ENCODE data around the gene GAD2. TPM values are rescaled to one million over a fixed set of nuclear protein-coding genes. Genes with fewer than 3 reads are reported as not detected.

GAD2 gene
- total RNA-seq, 4 donors from 2014 or later, result not detected

DNA sequence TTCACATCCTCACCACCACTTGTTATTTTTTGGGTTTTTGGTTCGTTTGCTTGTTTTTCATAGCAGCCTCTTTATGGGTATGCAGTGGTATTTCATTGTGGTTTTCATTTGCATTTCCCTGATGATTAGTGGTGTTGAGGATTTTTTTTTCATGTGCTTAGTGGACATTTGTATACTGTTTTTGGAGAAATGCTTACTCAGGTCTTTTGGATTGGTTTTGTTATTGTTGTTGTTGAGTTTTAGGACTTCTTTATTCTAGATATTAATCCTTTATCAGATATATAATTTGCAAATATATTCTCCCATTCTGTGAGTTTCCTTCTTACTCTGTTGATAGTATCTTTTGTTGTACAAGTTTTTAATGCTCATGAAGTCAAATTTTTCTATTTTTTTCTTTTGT, 42.8 kb downstream of the GAD2 start:
- no peak for TF ChIP-seq POLR2A (IDR thresholded peaks at IDR 0.05)
- TF ChIP-seq, protein P1, sequence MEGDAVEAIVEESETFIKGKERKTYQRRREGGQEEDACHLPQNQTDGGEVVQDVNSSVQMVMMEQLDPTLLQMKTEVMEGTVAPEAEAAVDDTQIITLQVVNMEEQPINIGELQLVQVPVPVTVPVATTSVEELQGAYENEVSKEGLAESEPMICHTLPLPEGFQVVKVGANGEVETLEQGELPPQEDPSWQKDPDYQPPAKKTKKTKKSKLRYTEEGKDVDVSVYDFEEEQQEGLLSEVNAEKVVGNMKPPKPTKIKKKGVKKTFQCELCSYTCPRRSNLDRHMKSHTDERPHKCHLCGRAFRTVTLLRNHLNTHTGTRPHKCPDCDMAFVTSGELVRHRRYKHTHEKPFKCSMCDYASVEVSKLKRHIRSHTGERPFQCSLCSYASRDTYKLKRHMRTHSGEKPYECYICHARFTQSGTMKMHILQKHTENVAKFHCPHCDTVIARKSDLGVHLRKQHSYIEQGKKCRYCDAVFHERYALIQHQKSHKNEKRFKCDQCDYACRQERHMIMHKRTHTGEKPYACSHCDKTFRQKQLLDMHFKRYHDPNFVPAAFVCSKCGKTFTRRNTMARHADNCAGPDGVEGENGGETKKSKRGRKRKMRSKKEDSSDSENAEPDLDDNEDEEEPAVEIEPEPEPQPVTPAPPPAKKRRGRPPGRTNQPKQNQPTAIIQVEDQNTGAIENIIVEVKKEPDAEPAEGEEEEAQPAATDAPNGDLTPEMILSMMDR (IDR thresholded peaks at IDR 0.05), result no peak
- no peaks in the 10 kb centered on the region for H3K9me3 ChIP-seq
- H3K27ac ChIP-seq, result no peak overlapping the region
- no peak overlapping the region for H3K4me3 ChIP-seq
- DNase-seq, result no peak
- no peaks in the 10 kb centered on the region for H3K27me3 ChIP-seq
- no peaks in the 10 kb centered on the region for H3K4me1 ChIP-seq
- H3K36me3 ChIP-seq, result no peaks in the 10 kb centered on the region

DNA sequence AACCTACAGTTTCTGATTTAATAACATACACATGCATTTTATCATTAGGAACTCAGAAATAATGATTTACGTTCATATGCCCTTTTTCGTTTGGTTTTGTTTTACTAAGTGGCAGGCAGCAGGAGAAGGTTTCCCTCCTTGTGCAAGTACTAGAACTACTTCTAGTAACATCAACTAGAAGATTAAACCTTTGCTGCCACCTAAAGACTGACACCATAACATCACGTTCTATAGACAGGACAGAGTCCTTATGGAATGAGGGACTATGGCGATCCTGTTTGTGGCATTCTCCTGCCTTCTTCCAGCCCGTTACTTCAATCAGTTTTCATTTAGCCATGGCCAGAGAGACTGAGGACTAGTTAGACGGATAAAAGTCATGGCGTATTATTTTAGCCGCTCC, 53.2 kb downstream of the GAD2 start:
- Histone ChIP-seq H3K9me3 (no peaks in the 10 kb centered on the region), H3K4me3 (no peak overlapping the region), H3K27ac (no peak overlapping the region), H3K4me1 (no peaks in the 10 kb centered on the region), H3K36me3 (no peaks in the 10 kb centered on the region), H3K27me3 (no peaks in the 10 kb centered on the region)
- TF ChIP-seq, protein P1 (IDR thresholded peaks at IDR 0.05), result peak in 1 of 6 experiments; percentile 21
- no peak for TF ChIP-seq POLR2A (IDR thresholded peaks at IDR 0.05)
- DNase-seq, result no peak

- Histone ChIP-seq H3K4me3 (no peak overlapping the region), H3K4me1 (no peaks in the 10 kb centered on the region), H3K27ac (no peak overlapping the region), H3K9me3 (no peaks in the 10 kb centered on the region), H3K27me3 (no peaks in the 10 kb centered on the region), H3K36me3 (no peaks in the 10 kb centered on the region)
- no peak for DNase-seq
- TF ChIP-seq, protein P1 (IDR thresholded peaks at IDR 0.05), result no peak
- TF ChIP-seq POLR2A (IDR thresholded peaks at IDR 0.05), result no peak
Observed at GRCh38 chr10:26274391-26274790, 57.8 kb downstream of the GAD2 start.

- Histone ChIP-seq H3K4me1 (no peaks in the 10 kb centered on the region), H3K27ac (no peak overlapping the region), H3K9me3 (no peaks in the 10 kb centered on the region), H3K36me3 (no peaks in the 10 kb centered on the region), H3K4me3 (no peak overlapping the region), H3K27me3 (no peaks in the 10 kb centered on the region)
- no peak for DNase-seq
- TF ChIP-seq, protein P1 (IDR thresholded peaks at IDR 0.05), result no peak
- TF ChIP-seq POLR2A (IDR thresholded peaks at IDR 0.05), result no peak
Observed at GRCh38 chr10:26278295-26278694, 61.7 kb downstream of the GAD2 start.

GRCh38 chr10:26290236-26290635, 73.7 kb downstream of the GAD2 start:
- Histone ChIP-seq H3K27ac (no peak overlapping the region), H3K36me3 (no peaks in the 10 kb centered on the region), H3K4me1 (no peaks in the 10 kb centered on the region), H3K9me3 (no peaks in the 10 kb centered on the region), H3K27me3 (no peaks in the 10 kb centered on the region), H3K4me3 (no peak overlapping the region)
- no peak for TF ChIP-seq POLR2A (IDR thresholded peaks at IDR 0.05)
- TF ChIP-seq, protein P1 (IDR thresholded peaks at IDR 0.05), result no peak
- no peak for DNase-seq

Measured in Peyer's patch (tissue), 4 donors.